PFSK-1 (cell line): Measurements from ENCODE around the gene RIPOR3.

Source experiments
- FOXP2 ChIP-seq: optimal IDR thresholded peaks from 2 replicates; pipeline ENCODE3; 2011; ENCODE audit warnings: borderline replicate concordance, control low read depth, inconsistent platforms; ENCODE audit not compliant: insufficient read depth; ENCODE audit errors: extremely low read length, extremely low read depth
- POLR2AphosphoS5 ChIP-seq: IDR thresholded peaks from 2 replicates; pipeline ENCODE4 v1.6.1; 2012; ENCODE audit warnings: low read depth, mild to moderate bottlenecking, control low read depth, low read length, moderate library complexity
- SIN3A ChIP-seq: IDR thresholded peaks from 2 replicates; pipeline ENCODE4 v1.6.1; 2012; ENCODE audit warnings: mild to moderate bottlenecking, low read length, moderate library complexity, borderline replicate concordance; ENCODE audit not compliant: insufficient read depth
- TAF1 ChIP-seq: IDR thresholded peaks from 2 replicates; pipeline ENCODE4 v1.6.1; 2012; ENCODE audit warnings: low read length, control low read depth, borderline replicate concordance; ENCODE audit not compliant: insufficient read depth
- TF ChIP-seq, protein P1 (sequence below), 2 experiments: IDR thresholded peaks; 2 replicates each; pipeline versions ENCODE4 v1.6.1 to v1.8.0; 2011 to 2012; ENCODE audit warnings: low read depth in 2 of 2, low read length in 2 of 2, control low read depth in 1 of 2, inconsistent platforms in 1 of 2, mild to moderate bottlenecking in 1 of 2, moderate library complexity in 1 of 2; ENCODE audit not compliant: insufficient read depth in 1 of 2

The RIPOR3 gene

DNA sequence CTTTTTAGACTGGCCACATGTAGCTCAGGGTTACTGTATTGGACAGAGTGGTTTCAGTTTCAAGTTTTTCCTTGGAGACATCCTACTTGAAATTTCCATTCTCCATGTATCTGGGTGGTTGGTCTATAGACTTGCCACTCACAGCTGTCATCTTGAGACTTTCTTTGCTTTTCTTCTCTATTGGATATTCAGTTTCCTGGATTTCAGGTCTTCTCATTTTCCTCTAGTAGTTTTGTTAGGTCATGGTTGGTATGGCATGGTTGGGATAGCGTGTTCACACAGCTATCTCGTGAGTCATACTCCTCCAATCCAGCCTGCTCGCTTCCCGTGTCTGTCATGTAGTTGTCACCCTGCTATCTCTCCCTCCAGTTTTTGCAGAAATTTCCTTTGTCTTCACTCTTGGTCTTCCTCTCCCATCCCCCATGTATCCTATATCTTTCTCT is 132.8 kb downstream of the RIPOR3 start:
- TF ChIP-seq, protein P1, sequence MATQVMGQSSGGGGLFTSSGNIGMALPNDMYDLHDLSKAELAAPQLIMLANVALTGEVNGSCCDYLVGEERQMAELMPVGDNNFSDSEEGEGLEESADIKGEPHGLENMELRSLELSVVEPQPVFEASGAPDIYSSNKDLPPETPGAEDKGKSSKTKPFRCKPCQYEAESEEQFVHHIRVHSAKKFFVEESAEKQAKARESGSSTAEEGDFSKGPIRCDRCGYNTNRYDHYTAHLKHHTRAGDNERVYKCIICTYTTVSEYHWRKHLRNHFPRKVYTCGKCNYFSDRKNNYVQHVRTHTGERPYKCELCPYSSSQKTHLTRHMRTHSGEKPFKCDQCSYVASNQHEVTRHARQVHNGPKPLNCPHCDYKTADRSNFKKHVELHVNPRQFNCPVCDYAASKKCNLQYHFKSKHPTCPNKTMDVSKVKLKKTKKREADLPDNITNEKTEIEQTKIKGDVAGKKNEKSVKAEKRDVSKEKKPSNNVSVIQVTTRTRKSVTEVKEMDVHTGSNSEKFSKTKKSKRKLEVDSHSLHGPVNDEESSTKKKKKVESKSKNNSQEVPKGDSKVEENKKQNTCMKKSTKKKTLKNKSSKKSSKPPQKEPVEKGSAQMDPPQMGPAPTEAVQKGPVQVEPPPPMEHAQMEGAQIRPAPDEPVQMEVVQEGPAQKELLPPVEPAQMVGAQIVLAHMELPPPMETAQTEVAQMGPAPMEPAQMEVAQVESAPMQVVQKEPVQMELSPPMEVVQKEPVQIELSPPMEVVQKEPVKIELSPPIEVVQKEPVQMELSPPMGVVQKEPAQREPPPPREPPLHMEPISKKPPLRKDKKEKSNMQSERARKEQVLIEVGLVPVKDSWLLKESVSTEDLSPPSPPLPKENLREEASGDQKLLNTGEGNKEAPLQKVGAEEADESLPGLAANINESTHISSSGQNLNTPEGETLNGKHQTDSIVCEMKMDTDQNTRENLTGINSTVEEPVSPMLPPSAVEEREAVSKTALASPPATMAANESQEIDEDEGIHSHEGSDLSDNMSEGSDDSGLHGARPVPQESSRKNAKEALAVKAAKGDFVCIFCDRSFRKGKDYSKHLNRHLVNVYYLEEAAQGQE (IDR thresholded peaks at IDR 0.05; ENCODE audit: insufficient read depth in 1 of 2, low read depth in 2 of 2, low read length in 2 of 2), result no peak
- TF ChIP-seq FOXP2 (no peak), TAF1 (no peak), POLR2AphosphoS5 (no peak), SIN3A (no peak)

DNA sequence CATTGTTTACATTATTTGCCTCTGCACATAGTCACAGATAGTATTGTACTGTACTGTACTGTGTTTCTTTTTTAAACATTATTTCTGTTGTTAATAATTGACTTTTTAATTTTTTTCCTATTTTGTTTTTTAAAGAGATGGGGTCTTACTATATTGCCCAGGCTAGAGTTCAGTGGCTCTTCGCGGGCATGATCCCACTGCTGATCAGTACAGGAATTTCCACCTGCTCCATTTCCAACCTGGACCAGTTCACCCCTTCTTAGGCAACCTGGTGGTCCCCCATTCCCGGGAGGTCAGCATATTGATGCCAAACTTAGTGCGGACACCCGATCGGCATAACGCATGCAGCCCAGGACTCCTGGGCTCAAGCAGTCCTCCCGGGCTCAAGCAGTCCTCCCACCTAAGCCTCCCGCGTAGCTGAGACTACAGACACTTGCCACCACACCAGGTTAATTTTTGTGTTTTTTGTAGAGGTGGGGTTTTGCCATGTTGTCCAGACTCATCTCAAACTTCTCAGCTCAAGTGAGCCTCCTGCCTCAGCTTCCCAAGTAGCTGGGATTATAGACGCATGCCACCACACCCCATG is 133.7 kb downstream of the RIPOR3 start:
- TF ChIP-seq, protein P1 (IDR thresholded peaks at IDR 0.05; ENCODE audit: insufficient read depth in 1 of 2, low read depth in 2 of 2, low read length in 2 of 2), result no peak
- TF ChIP-seq TAF1 (no peak), SIN3A (no peak), FOXP2 (no peak), POLR2AphosphoS5 (no peak)

DNA sequence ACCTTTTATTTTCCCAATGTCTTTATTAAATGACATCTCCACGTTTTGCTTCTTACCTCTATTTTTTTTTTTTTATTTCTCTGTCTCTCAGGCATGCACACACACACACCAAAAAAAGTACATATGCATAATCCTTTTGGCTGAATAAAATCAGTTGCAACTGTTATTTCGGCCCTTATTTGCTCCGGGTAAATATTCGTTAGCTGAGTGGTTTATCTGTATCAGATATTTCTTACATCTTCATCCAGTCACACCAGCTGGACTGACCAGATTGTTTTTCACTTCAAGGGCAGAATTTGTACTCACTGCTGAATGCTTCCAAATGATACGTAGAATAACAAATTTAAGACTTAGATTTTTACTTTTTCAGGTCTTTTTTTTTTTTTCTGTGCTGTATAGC is 135.7 kb downstream of the RIPOR3 start:
- TF ChIP-seq, protein P1 (IDR thresholded peaks at IDR 0.05; ENCODE audit: insufficient read depth in 1 of 2, low read depth in 2 of 2, low read length in 2 of 2), result no peak
- TF ChIP-seq FOXP2, result no peak
- no peak for TF ChIP-seq TAF1
- no peak for TF ChIP-seq SIN3A
- no peak for TF ChIP-seq POLR2AphosphoS5

DNA sequence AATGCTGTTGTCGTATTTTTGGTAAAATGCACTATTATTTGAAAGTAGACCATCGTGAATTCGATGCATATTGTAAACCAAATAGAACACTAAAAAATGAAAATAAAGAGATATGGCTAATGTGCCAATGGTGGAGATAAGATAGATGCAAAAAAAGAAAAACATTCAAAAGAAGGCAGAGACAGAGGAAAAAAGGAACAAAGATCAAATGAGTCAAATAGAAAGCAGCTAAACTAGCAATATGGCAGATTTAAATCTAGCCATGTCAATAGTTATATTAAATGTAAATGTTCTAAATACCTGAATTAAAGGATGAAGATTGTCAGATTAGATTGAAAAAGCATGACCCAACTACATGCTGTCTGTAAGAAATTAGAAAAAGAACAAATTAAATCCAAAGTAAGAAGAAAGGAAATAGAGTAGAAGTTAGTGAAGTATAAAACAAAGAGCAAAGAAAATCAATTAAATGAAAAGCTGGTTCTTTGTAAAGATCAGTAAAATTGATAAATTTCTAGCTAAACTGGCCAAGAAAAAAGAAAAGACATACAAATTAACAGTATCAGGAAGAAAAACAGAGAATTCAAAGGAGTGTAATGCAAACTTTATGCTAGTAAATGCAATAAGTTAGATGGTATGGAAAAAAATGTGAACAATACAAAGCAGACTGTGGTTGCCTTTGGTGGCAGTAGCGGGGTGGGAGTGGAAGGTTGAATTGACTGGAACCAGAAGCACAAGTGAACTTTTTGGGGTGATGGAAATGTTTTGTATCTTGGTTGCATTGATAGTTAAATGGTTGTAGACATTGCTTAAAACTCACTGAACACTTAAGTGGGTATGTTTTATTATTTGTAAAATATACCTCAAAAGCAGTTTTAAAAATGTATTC is 136.4 kb downstream of the RIPOR3 start:
- TF ChIP-seq SIN3A, result no peak
- TF ChIP-seq FOXP2, result no peak
- TF ChIP-seq, protein P1 (IDR thresholded peaks at IDR 0.05; ENCODE audit: insufficient read depth in 1 of 2, low read depth in 2 of 2, low read length in 2 of 2), result no peak
- TF ChIP-seq TAF1, result no peak
- no peak for TF ChIP-seq POLR2AphosphoS5
